DMS 273 (cell line): ENCODE data around the gene SLC35E1.
A peak's percentile ranks its signal among the peaks of the same experiment; 100 is the strongest.
"Not testable (repeated sequence)": the region's sequence is repeated elsewhere in the genome, so short reads cannot be mapped to it uniquely, and the experiment has no call there.

Experiments used
- DNase-seq: peaks from one replicate; lab custom pipeline; 2025; ENCODE audit not compliant: unreplicated experiment; lab: John Stamatoyannopoulos, UW

SLC35E1 gene

DNA sequence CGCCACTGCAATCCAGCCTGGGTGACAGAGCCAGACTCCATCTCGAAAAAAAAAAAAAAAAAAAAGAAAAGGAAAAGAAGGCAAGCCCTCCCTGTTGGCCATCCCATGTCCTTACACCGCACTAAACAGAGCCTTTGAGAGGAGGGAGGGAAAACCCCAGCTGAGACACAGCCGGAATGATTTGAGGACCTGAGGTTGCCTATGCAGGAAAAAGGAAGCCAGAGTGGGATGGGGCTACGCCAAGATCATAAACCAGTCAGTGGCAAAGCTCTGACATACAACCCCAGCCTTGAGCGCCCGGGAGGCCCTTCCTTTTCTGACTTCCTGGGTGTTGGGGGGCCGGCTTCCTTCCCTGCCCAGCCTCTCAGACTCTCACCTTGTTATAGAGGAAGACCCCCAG is 17.4 kb downstream of the SLC35E1 start:
- DNase-seq = no peak

GRCh38 chr19:16551902-16552301 is 20.3 kb downstream of the SLC35E1 start:
- DNase-seq = not testable (repeated sequence)

DNA sequence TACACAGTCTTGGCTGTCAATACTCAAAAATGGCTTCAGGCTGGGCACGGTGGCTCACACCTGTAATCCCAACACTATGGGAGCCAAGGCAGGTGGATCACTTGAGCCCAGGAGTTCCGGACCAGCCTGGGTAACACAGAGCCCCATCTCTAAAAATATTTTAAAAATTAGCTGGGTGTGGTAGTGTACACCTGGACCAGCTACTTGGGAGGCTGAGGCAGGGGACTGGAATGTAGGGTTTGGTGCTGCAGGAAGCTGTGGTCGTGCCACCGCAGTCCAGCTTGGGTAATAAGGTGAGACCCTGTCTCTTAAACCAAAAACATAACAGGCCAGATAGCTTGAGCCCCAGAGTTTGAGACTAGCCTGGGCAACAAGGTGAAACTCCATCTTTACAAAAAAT is 23.3 kb downstream of the SLC35E1 start:
- no peak for DNase-seq

DNA sequence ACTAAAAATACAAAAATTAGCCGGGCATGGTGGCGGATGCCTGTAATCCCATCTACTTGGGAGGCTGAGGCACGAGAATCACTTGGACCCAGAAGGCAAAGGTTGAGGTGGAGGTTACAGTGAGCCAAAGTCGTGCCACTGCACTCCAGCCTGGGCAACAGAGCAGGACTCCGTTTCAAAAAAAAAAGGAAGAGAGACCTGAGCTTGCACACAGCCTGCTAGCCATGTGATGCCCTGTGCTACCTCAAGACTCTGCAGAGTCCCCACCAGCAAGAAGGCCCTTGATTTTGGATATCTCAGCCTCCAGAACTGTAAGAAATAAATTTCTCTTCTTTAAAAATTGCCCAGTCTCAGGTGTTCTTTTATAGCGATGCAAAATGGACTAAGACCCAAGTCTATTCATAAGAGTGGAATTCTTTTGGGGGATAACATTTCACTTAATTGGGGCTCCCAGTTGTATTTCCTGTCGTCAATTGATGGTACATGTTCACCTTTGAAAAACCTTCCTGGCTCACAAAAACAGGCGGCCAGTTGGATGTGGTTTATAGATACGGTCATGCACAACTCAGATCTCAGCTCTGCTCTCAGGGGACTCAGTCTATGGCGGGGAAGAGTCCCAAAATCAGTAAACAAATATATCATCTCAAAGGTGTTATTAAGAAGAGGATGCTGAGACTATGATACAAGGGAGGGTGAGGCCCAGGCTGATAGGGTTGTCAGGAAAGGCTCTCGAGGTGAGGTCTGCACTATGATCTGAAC is 27.6 kb downstream of the SLC35E1 start:
- DNase-seq = no peak

DNA sequence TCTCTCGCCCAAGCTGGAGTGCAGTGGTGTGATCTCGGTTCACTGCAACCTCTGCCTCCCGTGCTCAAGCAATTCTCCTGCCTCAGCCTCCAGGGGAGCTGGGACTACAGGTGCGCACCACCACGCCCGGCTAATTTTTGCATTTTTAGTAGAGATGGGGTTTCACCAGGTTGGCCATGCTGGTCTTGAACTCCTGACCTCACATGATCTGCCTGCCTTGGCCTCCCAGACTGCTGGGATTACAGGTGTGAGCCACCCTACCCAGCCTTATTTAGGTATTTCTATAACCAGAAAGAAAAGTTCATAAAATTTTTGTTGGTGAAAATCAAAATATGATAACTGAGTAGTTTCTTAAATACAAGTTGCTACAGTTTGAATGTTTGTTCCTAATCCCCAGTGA is 28.5 kb downstream of the SLC35E1 start:
- not testable (repeated sequence) for DNase-seq

GRCh38 chr19:16542910-16543472 is 29.2 kb downstream of the SLC35E1 start:
- no peak for DNase-seq

DNA sequence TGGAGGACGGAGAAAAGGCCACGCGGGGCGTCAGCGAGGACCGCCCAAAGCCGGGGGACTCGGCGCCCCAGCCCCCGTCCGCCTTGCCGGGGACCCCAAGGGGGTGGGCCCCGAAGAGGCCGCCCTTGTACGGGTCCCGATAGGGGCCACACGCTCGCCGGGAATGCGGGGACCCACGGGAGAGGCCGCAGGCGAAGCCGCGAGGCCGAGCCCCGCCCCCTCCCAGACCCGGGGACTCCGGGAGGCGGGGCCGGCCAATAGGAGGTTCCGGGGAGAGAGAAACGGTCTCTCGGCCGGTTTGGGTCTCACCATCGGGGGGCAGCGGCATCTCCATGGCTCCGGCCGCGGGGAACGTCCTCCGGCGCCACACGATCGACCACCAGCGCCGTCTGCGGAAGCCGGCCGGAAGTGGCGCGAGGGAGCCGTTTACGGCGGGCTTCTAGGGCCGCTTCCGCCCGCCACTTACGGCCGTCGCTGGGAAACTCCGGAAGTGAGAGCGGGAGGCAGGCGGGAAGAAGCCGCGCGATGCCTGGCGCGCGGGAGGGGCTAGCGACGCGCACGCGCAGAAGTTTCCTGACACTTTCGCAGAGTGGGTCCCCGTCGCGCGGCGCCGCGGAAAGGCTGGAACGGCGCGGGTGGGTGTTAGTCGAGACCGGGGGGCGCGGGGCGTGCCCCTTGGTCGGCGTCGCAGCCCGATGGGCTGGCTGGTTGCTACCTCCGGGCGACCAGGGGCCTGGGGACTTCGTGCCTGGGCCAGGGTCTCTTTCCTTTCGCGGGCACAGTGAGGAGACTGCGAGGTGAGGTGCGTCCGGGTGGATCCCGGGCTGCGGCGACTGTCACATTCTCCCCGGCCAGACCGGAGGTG is 29.9 kb downstream of the SLC35E1 start, which contains the start of gene CHERP:
CHERP (minus strand) TSS at position 393 of the 865 bp plus-strand sequence; CDS start at position 334, 59 bp downstream.
- peak; percentile 98 for DNase-seq

GRCh38 chr19:16541526-16542044 is 30.6 kb downstream of the SLC35E1 start:
- peak; percentile 60 for DNase-seq

GRCh38 chr19:16540948-16541347 is 31.3 kb downstream of the SLC35E1 start:
- no peak for DNase-seq

DNA sequence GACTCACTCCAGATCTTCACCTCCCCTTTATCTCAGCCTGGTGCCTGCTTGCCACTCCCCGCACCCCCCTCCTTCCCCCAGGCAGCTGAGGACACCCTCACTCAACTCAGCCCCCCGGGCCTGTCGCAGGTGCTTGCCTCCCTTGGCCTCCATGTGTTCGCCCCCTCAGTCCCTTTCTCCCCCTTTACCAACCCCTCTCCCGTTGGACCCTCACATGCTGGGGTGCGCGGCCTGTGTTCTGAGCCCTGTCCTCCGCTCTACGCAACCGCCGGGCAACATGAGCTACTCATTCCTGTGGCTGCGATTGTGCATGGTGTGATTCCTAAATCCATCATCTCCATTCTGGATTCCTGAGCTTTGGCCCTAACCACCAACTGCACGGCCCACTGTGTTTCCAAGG is 35.1 kb downstream of the SLC35E1 start:
- DNase-seq = no peak

GRCh38 chr19:16536130-16536529 is 36.1 kb downstream of the SLC35E1 start:
- DNase-seq = no peak

DNA sequence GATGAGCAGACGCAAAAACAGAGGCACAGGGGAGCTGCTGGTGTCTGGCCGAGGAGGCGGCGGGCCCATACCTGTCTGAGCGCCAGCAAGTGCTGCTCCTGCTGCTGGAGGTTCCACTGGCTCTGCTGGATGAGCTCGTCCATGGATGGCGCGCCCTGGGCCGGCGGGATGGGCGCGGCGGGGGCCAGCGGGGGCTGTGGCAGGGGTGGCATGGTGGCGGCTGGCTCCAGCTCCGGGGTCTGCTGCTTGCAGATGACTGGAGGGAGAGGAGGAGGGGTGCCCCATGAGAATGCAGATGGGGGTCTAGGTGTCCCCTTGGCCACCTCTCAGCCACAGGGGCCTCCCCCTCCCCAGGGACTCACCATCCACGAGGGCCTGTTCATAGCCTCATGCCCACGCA is 36.8 kb downstream of the SLC35E1 start:
- no peak for DNase-seq

DNA sequence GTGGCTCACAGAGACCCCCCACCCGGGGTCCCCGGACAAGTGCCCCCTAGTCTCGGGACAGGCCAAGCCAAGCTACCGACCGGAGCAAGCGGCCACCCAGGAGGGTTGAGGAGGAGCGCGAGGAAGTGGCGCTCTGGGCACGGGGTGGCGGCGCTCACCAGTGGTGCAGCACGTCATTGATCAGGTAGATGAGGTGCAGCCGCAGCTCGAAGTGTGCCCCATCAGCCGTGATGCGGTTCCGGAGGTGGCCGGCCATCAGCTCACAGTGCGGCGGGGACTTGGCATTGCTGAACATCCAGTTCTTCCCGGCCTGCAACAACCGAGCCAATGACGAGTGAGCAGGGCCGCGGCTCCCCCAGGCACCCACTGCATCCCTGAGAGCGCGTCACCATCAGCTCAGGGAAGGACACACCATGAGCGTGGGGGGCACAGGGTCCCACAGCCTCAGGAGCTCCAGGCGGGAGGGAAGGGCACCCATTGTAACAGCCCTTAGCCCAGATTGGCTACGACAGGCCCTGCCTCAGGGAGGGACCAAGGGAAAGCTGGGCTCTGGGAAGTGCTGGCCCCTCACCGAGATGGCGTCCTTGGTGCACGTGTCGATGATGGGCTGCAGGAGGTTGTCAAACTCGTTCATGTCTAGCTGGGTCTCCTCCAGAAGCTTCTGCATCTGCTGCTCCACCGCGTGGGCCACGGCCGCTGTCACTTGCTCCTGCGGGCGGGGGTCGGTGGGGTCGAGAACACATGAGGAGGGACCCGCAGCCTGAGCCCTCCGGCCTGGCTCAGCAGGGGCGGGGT is 39.6 kb downstream of the SLC35E1 start:
- no peak for DNase-seq

GRCh38 chr19:16531380-16531669 is 40.9 kb downstream of the SLC35E1 start:
- no peak for DNase-seq

DNA sequence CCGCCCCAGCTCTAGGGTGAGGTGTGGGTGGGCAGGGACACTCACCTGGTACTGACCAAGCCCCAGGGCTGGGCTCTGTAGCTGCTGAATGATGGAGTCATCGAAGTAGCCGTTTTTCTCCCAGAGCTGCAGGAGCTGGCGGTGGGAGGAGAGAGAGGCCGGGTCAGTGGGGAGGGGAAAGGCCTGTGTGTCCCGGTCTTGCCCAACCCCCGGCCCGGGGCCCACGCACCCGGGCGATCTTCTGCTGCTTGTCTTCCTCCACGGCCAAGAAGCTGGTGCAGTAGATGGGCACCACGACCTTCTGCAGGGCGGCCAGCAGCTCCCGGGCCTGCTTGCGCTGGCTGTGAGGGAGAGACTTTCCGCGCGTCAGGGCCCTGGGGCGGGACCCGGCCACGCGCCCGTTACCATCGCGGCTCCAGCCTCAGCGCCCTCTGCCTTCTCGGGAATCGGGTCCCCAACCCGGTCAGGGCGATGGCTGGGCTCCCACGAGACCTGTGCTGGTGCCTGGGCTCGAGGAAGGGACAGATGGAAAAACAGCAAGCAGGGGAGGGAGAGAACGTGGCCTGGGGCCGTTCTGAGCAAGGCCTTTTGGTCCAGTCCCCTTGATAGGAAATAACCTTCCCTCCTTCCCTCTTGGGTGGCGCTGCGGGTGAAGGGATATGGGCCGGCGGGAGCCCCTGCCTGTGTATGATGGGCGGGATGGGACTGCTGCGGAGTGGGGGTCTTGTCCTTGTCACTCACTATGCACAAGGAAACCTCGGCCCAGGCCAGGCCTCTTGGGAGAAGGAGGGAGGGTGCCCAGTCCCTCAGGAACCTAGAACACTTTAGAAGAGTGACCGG is 41.5 kb downstream of the SLC35E1 start:
- DNase-seq = no peak

- no peak for DNase-seq
These were observed 42.6 kb downstream of the SLC35E1 start for GRCh38 chr19:16529466-16530144.

DNA sequence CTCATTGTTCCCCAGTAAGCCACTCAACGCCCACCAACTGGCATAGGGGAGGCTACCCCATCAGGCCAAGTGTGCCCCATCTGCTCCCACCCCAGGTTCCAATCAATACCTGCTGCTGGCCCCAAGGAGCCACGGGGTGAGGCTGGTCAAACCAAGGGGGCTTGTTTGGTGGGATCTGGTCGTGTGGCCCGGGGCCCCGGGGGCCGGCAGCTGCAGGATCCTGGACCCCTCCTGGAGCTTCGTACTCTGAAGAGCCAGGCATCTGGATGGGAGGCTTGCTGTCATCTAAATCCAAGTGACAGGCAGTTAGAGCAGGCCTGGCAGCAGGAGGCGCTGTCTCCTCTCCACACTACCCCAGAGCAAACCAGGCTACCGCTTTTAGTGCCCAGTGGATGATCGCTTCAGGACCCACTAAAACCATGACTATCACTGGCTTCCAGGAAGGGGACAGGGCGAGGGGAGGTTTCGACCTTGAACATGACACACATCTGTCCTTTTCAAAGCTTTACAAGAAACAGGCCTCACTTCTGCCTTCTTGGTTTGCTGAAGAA is 44.2 kb downstream of the SLC35E1 start:
- peak; percentile 55 for DNase-seq

GRCh38 chr19:16527334-16527935 is 44.8 kb downstream of the SLC35E1 start:
- DNase-seq = no peak
